Measurements from ENCODE around the gene TTC27. TPM values are rescaled to one million over a fixed set of nuclear protein-coding genes. Genes with fewer than 3 reads are reported as not detected.
A peak's percentile ranks its signal among the peaks of the same experiment; 100 is the strongest.
"Not testable (repeated sequence)": the region's sequence is repeated elsewhere in the genome, so short reads cannot be mapped to it uniquely, and the experiment has no call there.

Gene TTC27
- total RNA-seq, 2 donors from 2014 or later: 11.9 to 23.2 TPM

DNA sequence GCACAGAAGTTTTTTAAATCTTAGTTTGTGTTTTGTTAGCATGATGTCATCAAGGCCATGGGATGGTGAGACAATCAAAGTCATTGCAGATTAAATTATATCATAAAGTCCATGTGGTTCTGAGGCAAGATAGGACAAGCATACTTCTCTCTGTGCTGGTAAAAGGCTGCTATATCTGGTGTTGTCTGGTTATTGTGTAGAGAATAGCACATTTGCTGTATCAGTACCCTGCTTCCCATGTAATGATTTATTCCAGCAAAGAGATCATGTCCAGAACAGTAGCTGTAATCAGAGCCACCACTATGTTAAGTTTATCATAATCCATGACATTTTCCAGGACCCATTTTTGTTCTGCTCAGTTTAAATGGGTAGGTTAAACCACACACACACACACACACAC lies 123.0 kb downstream of the TTC27 start:
- TF ChIP-seq, protein P1, sequence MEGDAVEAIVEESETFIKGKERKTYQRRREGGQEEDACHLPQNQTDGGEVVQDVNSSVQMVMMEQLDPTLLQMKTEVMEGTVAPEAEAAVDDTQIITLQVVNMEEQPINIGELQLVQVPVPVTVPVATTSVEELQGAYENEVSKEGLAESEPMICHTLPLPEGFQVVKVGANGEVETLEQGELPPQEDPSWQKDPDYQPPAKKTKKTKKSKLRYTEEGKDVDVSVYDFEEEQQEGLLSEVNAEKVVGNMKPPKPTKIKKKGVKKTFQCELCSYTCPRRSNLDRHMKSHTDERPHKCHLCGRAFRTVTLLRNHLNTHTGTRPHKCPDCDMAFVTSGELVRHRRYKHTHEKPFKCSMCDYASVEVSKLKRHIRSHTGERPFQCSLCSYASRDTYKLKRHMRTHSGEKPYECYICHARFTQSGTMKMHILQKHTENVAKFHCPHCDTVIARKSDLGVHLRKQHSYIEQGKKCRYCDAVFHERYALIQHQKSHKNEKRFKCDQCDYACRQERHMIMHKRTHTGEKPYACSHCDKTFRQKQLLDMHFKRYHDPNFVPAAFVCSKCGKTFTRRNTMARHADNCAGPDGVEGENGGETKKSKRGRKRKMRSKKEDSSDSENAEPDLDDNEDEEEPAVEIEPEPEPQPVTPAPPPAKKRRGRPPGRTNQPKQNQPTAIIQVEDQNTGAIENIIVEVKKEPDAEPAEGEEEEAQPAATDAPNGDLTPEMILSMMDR (IDR thresholded peaks at IDR 0.05): no peak
- ATAC-seq (ENCODE audit: insufficient number of reproducible peaks, low FRiP score, low read depth): no peak
- peaks cover 0 to 13% of the 10 kb centered on the region in 2 donors for H3K4me1 ChIP-seq (ENCODE audit: control insufficient read depth in 1 of 2, low read depth in 2 of 2)

DNA sequence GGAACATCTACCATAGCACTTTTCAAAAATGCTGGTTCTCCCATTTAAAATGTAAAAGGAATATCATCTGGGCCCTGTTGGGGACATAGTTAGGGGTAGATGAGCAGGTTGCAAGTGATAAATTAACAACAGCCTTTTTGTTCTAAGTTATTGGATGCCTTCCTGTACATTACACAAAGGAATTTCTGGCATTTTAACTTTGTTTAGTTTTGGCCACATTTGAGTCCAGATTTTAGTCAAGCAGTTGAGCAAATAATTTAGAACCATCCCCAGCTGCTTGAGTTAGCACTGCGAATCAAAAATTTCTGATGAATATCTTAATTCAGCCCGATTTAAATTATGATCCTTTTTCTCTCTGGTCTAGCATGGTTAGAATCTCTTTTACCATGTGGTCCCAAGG lies 124.4 kb downstream of the TTC27 start:
- TF ChIP-seq, protein P1 (IDR thresholded peaks at IDR 0.05): no peak
- no peak for ATAC-seq (ENCODE audit: insufficient number of reproducible peaks, low FRiP score, low read depth)
- Histone ChIP-seq H3K27ac (no peak overlapping the region), H3K9me3 (no peaks in the 10 kb centered on the region), H3K36me3 (no peaks in the 10 kb centered on the region), H3K4me1 (ENCODE audit: control insufficient read depth in 1 of 2, low read depth in 2 of 2) (peaks cover 0 to 16% of the 10 kb centered on the region in 2 donors), H3K27me3 (replicated peaks; ENCODE audit: insufficient read depth) (no peaks in the 10 kb centered on the region), H3K4me3 (no peak overlapping the region)
- no peak for DNase-seq (ENCODE audit: low spot score)

More for the DNA sequence above, 123.0 kb downstream of the TTC27 start:
- Histone ChIP-seq H3K36me3 (no peaks in the 10 kb centered on the region), H3K9me3 (no peaks in the 10 kb centered on the region), H3K27ac (no peak overlapping the region), H3K4me3 (no peak overlapping the region), H3K27me3 (replicated peaks; ENCODE audit: insufficient read depth) (no peaks in the 10 kb centered on the region)
- no peak for DNase-seq (ENCODE audit: low spot score)

DNA sequence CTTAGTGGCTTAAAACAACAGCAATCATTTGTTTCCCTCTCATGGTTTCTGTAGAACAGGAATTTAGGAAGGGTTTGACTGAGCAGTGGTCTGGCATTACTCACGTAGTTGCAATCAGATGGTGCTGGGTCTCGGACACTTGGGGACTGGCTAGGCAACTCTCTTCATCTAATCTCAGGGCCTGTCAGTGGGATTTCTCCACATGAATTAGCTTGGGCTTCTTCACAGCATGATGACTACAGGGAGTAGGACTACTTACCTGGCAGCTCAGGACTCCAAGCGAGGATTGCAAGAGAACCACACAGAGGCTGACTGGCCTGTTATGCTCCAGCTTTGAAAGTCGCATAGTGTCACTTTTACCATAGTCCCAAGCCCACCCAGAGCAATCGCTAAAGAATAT lies 125.1 kb downstream of the TTC27 start:
- Histone ChIP-seq H3K27me3 (replicated peaks; ENCODE audit: insufficient read depth) (no peaks in the 10 kb centered on the region), H3K27ac (no peak overlapping the region), H3K36me3 (no peaks in the 10 kb centered on the region), H3K4me3 (no peak overlapping the region), H3K9me3 (no peaks in the 10 kb centered on the region), H3K4me1 (ENCODE audit: control insufficient read depth in 1 of 2, low read depth in 2 of 2) (peaks cover 0 to 16% of the 10 kb centered on the region in 2 donors)
- TF ChIP-seq, protein P1 (IDR thresholded peaks at IDR 0.05): no peak
- no peak for DNase-seq (ENCODE audit: low spot score)
- ATAC-seq (ENCODE audit: insufficient number of reproducible peaks, low FRiP score, low read depth): no peak

DNA sequence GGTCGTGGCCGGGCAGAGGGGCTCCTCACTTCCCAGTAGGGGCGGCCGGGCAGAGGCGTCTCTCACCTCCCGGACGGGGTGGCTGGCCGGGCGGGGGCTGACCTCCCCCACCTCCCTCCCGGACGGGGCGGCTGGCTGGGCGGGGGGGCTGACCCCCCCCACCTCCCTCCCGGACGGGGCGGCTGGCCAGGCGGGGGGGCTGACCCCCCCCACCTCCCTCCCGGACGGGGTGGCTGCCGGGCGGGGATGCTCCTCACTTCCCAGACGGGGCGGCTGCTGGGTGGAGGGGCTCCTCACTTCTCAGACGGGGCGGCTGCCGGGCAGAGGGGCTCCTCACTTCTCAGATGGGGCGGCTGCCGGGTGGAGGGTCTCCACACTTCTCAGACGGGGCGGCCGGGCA lies 126.8 kb downstream of the TTC27 start:
- H3K27ac ChIP-seq; ATAC-seq (ENCODE audit: insufficient number of reproducible peaks, low FRiP score, low read depth); H3K36me3 ChIP-seq; H3K27me3 ChIP-seq (replicated peaks; ENCODE audit: insufficient read depth); DNase-seq (ENCODE audit: low spot score); H3K9me3 ChIP-seq; H3K4me3 ChIP-seq: not testable (repeated sequence)
- H3K4me1 ChIP-seq (ENCODE audit: control insufficient read depth in 1 of 2, low read depth in 2 of 2): peaks cover 0 to 27% of the 10 kb centered on the region in 2 donors

DNA sequence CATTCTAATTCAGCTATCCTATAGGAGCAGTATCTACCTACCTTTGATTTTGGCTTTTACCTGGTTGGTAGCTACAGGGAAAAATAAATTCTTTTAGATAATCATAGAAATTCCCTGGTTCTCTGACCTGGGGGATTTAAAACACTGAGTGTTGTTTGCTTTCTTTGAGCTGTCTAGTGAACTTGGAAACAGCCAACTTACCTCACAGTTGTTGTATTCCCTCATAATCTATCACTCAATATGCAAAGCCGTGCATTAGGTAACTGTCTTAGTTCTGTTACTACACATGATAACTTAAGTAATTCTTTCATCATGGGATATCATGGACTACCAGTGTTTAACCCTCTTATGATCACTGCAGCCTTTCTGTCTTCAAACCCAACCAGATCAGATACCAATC lies 127.8 kb downstream of the TTC27 start:
- H3K9me3 ChIP-seq: no peaks in the 10 kb centered on the region
- ATAC-seq (ENCODE audit: insufficient number of reproducible peaks, low FRiP score, low read depth) (no peak), DNase-seq (ENCODE audit: low spot score) (no peak)
- no peaks in the 10 kb centered on the region for H3K27me3 ChIP-seq (replicated peaks; ENCODE audit: insufficient read depth)
- no peaks in the 10 kb centered on the region for H3K36me3 ChIP-seq
- peaks cover 0 to 27% of the 10 kb centered on the region in 2 donors for H3K4me1 ChIP-seq (ENCODE audit: control insufficient read depth in 1 of 2, low read depth in 2 of 2)
- H3K27ac ChIP-seq: no peak overlapping the region
- H3K4me3 ChIP-seq: no peak overlapping the region
- TF ChIP-seq, protein P1 (IDR thresholded peaks at IDR 0.05): no peak

DNA sequence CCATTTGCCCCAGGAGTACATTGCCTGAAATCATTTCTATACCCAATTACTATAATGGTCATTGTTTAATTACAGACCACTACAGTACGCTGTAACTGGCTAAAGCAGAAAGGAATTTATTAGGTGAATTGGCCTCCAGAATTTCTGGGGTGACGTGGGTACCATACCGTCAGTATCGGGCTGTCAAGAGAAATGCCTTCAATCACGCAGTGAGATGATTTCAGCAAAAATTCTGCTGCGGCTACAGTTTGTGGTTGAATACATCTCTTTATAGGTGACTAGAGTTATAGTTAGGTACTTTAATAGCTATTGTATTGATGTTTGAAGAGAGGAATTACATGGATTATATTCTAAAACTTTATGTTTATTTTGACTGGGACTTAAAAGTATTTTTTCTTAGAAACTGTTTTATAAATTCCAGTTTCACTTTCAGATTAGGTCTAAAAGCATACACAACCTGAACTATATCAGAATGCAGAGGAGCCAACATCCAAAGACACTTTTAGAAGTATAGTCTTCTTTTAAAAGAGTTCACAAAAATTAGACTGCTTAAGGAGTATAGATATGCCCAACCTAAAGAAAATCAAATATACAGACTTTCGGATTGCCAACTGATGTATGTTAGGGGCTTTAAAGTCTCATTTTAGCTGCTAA lies 128.4 kb downstream of the TTC27 start:
- TF ChIP-seq, protein P1 (IDR thresholded peaks at IDR 0.05): no peak
- peaks cover 0 to 27% of the 10 kb centered on the region in 2 donors for H3K4me1 ChIP-seq (ENCODE audit: control insufficient read depth in 1 of 2, low read depth in 2 of 2)
- ATAC-seq (ENCODE audit: insufficient number of reproducible peaks, low FRiP score, low read depth): no peak
- DNase-seq (ENCODE audit: low spot score): no peak
- no peaks in the 10 kb centered on the region for H3K27me3 ChIP-seq (replicated peaks; ENCODE audit: insufficient read depth)
- H3K27ac ChIP-seq: no peak overlapping the region
- H3K36me3 ChIP-seq: no peaks in the 10 kb centered on the region
- H3K4me3 ChIP-seq: peak overlapping the region; percentile 22
- H3K9me3 ChIP-seq: no peaks in the 10 kb centered on the region

Data from thoracic aorta (tissue), 2 donors.